HS-27A (cell line): Measurements from ENCODE around the gene ZDHHC20.

Experiments
- DNase-seq: peaks from one replicate; pipeline ENCODE4 v3.0.0-alpha.2; 2012; ENCODE audit warnings: low read depth, missing footprints

The ZDHHC20 gene

GRCh38 chr13:21326155-21327031, 132.7 kb downstream of the ZDHHC20 start:
- DNase-seq: no peak

- no peak for DNase-seq
Measured at GRCh38 chr13:21324803-21325202, 134.3 kb downstream of the ZDHHC20 start.

GRCh38 chr13:21322988-21323387, 136.1 kb downstream of the ZDHHC20 start:
- no peak for DNase-seq
